ENCODE measurements around the gene PPP1R1B. TPM values are rescaled to one million over a fixed set of nuclear protein-coding genes. Genes with fewer than 3 reads are reported as not detected.
A peak's percentile ranks its signal among the peaks of the same experiment; 100 is the strongest.

Gene PPP1R1B
- total RNA-seq, 1 donor from 2014 or later: not detected

DNA sequence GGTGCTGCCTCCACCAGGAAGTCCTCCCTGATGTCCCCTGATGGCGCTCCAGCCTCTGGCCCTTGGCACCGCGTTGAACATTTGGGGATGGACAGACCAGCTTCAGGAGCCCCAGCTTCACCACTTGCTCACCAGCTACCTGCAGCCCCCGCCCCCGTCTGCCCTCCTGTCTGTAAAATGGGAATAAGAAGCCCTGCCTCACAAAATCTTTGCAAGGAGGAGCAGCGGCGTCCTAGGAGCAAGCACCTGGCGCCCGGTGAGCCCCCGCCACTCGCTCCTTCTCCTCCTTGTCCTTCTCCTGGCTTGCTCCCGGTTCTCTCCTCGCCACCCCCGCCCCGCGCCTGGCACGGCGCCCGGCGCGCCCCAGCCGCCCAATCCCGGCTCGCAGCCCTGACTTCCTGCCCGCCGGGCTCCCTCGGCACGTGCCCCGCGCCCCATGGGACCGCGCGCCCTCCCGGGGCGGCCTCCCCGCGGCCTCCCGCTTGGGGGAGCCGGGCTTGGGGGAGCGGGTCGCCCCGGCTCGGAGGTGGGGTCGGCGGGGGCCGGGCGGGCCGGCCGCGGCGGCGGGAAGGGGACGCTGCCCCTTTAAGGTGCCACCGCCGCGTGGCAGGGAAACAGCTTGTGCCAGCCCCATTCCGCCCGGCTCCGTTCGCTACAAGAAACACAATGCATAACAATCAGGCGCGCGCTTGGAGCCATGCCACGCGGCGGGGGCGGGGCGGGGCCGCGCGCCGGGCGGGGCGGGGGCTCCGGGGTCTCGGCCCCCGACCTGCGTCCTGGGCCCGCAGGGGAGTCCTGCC is 9.1 kb upstream of the PPP1R1B start:
- Histone ChIP-seq H3K36me3 (ENCODE audit: control insufficient read depth, insufficient read depth, low read length) (no peaks in the 10 kb centered on the region), H3K4me3 (ENCODE audit: low read depth, low read length) (peak overlapping the region; percentile 48), H3K27me3 (ENCODE audit: control insufficient read depth, insufficient read depth, low read length) (peaks cover 55% of the 10 kb centered on the region)
- no peak for DNase-seq (ENCODE audit: low read depth)
- TF ChIP-seq, protein P1, sequence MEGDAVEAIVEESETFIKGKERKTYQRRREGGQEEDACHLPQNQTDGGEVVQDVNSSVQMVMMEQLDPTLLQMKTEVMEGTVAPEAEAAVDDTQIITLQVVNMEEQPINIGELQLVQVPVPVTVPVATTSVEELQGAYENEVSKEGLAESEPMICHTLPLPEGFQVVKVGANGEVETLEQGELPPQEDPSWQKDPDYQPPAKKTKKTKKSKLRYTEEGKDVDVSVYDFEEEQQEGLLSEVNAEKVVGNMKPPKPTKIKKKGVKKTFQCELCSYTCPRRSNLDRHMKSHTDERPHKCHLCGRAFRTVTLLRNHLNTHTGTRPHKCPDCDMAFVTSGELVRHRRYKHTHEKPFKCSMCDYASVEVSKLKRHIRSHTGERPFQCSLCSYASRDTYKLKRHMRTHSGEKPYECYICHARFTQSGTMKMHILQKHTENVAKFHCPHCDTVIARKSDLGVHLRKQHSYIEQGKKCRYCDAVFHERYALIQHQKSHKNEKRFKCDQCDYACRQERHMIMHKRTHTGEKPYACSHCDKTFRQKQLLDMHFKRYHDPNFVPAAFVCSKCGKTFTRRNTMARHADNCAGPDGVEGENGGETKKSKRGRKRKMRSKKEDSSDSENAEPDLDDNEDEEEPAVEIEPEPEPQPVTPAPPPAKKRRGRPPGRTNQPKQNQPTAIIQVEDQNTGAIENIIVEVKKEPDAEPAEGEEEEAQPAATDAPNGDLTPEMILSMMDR (IDR thresholded peaks at IDR 0.05; ENCODE audit: insufficient read depth, low read length, poor library complexity, severe bottlenecking): no peak

DNA sequence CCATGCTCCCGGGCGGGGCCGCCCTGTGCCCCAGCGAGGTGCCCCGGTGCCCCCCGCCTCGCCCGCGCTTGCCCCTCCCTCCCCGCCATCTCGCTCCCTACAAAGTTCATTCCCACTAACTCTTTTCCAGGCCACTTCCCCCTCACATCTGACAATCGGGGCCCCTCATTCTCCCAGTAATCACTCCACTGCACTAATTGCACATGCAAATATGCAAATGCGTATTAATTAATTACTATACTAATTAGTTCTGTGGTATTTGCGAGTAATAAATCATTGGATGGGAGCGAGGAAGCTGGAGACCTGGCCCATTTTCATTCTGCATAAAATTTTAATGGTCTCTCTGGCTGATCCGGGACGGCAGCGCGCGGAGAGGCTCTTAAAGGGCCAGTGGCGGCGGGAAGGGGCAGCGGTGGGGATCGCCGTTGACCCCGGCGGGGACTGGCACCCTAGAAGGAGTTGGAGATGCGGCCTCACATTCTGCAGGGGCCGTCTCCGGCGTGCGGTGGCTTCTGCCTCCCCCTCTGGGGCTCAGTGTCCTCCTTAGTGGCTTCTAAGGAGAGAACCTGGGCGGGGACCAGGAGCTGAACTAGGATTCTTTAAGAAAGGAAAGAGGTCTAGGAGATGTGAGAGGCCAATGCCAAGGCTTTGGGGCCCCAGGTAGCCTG is 8.4 kb upstream of the PPP1R1B start:
- TF ChIP-seq, protein P1 (IDR thresholded peaks at IDR 0.05; ENCODE audit: insufficient read depth, low read length, poor library complexity, severe bottlenecking): no peak
- no peak for DNase-seq (ENCODE audit: low read depth)
- peak overlapping the region; percentile 48 for H3K4me3 ChIP-seq (ENCODE audit: low read depth, low read length)
- H3K27me3 ChIP-seq (ENCODE audit: control insufficient read depth, insufficient read depth, low read length): peaks cover 51% of the 10 kb centered on the region
- H3K36me3 ChIP-seq (ENCODE audit: control insufficient read depth, insufficient read depth, low read length): no peaks in the 10 kb centered on the region

DNA sequence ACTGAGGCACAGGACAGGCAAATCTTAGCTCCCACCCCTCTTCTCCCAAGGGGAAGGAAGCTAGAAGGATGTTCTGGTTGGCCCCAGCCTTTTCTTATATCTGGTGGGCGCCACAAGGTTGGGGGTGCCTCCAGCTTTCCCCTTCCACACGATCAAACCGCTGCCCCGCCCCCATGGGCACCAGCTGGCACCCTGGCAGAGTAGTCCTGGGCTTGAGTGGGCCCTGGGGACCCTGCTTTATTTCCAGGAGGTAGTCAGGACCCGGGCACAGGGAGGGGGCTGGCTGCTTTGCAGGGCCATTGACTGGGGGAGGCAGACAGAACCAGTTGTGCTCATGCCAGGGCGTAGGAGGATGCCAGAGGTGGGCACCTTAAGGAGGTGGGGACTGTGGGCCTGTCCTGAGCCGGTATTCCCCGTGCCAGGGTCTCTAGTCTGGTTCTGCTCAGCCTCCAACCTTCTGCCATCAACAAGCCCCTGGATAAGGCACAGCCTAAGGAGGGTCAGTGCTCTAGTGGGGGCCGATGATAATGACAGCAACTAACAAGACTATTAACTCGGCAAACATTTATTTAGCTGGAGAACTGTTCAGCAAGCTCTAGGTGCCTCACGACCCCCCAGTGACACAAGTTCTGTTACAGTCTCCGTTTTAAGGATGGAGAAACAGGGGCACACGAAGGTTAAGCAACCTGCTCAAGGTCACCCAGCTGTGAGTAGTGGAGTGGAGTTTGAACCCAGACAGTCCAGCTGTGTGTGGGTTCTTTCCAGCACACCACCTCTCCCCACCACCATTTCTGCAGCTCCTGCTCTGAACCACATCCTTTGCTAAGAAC is 7.6 kb upstream of the PPP1R1B start:
- Histone ChIP-seq H3K27me3 (ENCODE audit: control insufficient read depth, insufficient read depth, low read length) (peaks cover 50% of the 10 kb centered on the region), H3K4me3 (ENCODE audit: low read depth, low read length) (no peak overlapping the region)

DNA sequence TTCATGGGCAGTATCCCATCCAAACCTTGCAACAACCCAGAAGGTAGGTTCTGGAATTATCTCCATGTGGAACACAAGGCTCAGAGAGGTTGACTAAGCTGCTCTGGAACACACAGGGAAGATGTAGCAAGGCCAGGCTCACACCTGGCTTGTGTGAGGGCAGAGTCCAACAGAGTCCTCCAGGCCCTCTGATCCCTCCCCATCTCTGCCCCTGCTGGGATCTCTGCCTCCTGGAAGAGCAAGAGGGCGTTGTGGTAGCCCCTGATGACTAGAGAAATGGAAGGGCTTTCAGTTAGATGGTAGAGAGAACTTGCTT is 7.0 kb upstream of the PPP1R1B start:
- H3K36me3 ChIP-seq (ENCODE audit: control insufficient read depth, insufficient read depth, low read length): no peaks in the 10 kb centered on the region
- DNase-seq (ENCODE audit: low read depth): no peak
- no peak overlapping the region for H3K4me3 ChIP-seq (ENCODE audit: low read depth, low read length)
- peaks cover 51% of the 10 kb centered on the region for H3K27me3 ChIP-seq (ENCODE audit: control insufficient read depth, insufficient read depth, low read length)
- TF ChIP-seq, protein P1 (IDR thresholded peaks at IDR 0.05; ENCODE audit: insufficient read depth, low read length, poor library complexity, severe bottlenecking): no peak

More for the DNA sequence above, 7.6 kb upstream of the PPP1R1B start:
- no peak for DNase-seq (ENCODE audit: low read depth)
- TF ChIP-seq, protein P1 (IDR thresholded peaks at IDR 0.05; ENCODE audit: insufficient read depth, low read length, poor library complexity, severe bottlenecking): no peak
- no peaks in the 10 kb centered on the region for H3K36me3 ChIP-seq (ENCODE audit: control insufficient read depth, insufficient read depth, low read length)

DNA sequence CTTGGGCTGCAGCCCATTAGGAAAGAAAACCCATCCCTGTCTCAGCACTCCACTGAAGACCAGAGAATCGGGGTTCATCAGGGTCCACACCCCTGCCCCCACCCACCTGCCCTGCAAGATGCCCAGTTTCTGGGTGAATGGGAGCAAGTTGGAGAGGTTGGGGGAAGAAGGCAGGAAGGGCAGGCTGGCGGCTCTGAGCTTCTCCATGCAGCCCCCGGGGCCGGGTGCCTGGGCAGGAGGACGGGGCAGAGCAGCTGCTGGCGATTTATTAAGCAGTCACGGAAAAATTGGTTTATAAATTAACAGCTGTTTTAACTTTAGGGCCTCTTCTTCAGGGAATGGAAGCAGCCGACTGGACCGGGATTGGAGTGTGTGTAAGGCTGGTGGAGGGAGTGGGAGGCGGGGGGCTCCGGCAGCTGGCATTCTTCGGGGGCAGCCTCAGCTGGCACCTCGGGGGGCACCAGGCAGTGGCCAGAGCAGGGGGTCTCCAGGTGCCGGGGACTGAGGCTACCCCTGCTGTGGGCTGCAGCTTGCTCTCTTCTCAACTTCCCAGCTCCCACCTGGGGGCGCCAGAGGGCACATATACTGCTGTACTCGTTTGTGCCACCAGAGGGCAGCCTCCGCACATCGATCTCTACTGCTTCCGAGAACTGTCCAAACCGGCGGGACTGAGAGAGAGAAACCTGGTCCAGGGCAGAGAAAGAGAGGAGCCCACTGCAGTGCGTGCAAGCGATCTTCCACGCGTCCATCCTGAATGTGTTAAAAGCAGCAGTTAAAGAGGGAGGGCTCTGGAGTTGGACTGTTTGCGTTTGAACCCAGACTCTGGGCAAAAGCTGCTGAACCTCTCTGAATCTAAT is 5.0 kb upstream of the PPP1R1B start:
- no peak for DNase-seq (ENCODE audit: low read depth)
- TF ChIP-seq, protein P1 (IDR thresholded peaks at IDR 0.05; ENCODE audit: insufficient read depth, low read length, poor library complexity, severe bottlenecking): peak; percentile 100
- H3K27me3 ChIP-seq (ENCODE audit: control insufficient read depth, insufficient read depth, low read length): peaks cover 61% of the 10 kb centered on the region
- H3K4me3 ChIP-seq (ENCODE audit: low read depth, low read length): no peak overlapping the region
- no peaks in the 10 kb centered on the region for H3K36me3 ChIP-seq (ENCODE audit: control insufficient read depth, insufficient read depth, low read length)
